ENCODE data around the gene PRSS56. TPM values are rescaled to one million over a fixed set of nuclear protein-coding genes. Genes with fewer than 3 reads are reported as not detected.

Gene PRSS56
- total RNA-seq, 1 donor from 2014 or later, result not detected

DNA sequence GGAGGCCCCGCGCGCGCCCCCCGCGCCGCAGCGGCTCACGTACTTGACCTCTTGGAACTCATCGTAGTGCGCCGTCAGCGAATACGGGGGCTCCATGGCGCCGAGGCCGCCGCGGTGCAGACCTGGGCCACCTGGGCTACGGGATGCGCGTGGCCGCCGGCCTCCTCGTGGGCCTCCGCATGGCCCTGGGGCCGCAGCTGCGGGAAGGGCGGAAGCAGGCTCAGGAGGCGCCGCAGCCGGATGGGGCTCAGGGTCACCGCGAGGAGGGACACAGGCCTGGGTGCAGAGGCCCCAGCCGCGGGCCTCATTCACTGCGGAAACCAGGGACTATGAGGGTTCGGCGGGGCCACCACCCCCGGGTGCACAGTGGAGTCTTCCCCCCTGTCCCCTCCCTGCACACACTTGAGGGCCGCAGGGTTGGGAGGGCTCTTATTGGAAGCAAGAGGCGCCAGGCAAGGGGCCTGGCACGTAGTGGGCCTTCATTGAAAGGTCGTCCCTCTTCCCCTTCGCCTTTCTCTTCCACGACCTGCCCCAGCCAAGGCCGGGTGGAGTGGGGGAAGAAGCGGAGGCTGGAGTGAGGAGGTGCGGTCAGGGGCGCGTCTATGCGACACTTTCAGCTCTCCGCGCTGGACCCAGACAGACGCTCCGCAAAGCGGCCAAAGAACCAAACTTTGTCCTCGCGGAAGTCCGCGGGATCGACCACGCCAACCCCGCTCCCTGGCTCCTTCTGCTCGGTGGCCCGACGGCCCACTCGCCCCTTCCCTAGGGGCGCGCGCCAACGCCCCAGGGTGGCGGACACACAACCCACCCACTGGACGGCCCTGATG, 33.4 kb upstream of the PRSS56 start:
- DNase-seq (ENCODE audit: low read depth), result no peak

DNA sequence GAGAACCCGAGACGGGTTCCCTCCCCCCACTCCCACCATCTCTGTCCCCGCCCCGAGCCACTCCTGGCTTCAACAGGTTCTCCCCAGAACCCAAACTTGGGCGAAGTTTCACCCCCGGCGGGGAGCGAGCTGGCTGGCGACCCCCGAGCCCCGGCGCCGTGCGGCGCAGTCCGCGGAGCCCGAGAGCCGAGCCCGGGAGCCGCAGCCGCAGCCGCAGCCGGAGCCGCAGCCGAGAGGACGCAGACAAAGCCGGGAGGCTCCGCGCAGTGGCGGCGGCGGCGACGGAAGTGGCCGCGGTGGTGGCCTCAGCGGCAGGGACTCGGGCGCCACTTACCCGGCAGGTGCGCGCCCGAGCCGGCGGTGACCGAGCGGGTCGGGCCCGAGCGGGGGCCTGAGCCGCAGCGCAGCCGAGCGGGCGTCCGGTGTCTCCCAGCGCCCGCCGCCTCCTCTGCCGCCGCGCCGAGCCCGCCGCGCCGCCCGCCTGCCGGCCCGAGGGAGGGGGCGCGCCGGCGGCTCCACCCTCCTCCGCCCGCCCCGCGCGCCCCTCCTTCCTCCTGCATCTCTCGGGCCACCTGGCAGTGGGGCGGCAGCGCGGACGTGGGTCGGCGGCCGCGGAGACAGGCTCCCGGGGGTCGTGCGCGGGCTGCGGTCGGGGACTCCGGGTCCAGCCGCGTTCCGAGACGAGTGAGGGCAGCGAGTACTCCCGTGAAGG, 32.6 kb upstream of the PRSS56 start, which contains the start of gene ECEL1:
TSS of gene ECEL1 (minus strand) at position 450 of the 712 bp plus-strand sequence. CDS start 1,181 bp downstream, outside the sequence.
- no peak for DNase-seq (ENCODE audit: low read depth)

DNA sequence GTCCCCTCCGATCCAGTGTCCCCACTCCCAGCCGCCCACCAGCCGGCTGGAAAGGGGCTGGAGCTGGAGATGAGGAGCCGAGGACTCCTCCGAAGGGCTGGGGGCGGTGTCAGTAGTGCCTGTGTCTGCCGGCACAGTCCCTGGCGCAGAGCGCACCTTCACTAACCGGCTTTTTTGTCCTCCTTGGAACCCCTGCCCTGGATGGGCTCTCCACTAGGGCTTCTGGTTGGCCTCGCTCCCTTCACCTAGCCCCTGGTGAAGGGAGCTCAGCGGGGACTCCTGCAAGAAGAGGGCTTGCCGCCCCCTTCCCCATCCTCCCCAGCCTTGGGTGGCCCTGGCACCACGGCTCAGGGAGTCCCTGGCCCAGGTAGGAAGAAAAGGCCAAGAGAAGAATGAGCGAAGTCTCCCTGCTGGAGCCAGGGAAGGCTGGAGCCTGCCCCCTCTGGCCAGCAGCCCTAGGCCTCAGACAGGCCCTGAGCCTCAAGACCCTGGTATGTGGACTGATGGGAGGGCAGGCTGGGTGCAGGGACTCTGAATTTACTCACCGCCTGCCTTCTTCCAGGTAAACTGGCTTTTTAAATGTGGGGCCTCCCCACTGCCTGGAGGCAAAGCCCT, 32.0 kb upstream of the PRSS56 start:
- no peak for DNase-seq (ENCODE audit: low read depth)

DNA sequence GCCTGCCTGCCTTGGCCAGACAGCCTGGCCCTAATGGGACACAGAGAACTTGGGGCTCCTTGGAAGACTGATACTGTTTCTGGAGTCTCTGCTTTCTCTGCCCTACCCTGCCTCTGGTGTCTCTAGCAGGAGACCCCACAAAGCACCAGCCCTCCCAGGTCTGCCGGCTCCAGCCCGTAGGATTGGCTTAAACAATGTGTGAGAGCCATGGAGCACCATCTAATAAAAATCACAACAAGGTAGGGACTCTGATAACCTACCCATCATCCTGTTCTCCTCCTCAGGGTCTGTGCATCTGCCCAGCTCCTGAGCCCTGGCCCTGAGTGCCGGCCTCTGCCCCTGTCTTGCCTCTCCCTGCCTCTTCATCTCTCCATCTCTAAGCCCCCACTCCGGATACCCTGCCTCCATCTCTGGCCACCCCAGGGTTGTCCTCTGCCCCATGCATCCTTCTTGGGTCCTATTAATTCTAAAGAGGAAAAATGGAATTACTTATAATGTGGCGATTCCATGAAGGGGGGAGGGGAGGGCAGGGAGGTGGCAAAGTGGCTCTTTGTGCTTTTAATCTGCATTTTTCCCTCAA, 31.4 kb upstream of the PRSS56 start:
- no peak for DNase-seq (ENCODE audit: low read depth)

DNA sequence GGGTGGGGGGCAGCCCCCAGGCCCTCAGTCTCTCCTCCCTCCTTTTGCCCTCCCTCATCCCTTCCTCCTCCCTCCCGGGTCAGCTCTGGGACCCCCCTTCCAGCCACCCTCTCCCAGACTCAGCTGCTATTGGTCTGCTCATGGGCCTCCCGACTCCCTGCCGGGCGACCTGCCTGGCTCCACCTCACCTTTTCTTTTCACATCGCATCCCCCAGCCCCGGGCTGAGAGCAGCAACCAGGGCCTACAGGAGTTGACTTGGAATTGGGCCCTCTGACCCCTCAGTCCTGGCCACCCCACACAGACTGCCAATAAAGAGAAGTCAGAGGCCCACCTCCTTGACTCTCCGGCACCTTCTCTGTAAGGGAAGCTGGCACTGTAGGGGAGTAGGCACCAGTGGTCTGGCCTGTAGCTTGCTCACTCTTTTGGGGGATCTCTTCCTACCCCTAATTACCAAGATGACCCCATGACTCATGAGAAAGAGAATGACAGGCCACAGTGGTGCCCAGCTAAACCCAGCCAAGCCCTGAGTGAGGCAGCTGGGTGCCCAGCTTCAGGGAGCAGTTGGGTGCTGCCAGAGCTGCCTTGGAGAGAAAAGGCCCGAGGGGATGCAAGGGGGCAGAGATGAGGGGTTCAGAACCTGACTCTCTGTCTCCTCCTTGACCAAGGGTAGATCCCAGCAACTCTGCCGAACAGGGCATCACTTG, 30.5 kb upstream of the PRSS56 start:
- DNase-seq (ENCODE audit: low read depth), result no peak

DNA sequence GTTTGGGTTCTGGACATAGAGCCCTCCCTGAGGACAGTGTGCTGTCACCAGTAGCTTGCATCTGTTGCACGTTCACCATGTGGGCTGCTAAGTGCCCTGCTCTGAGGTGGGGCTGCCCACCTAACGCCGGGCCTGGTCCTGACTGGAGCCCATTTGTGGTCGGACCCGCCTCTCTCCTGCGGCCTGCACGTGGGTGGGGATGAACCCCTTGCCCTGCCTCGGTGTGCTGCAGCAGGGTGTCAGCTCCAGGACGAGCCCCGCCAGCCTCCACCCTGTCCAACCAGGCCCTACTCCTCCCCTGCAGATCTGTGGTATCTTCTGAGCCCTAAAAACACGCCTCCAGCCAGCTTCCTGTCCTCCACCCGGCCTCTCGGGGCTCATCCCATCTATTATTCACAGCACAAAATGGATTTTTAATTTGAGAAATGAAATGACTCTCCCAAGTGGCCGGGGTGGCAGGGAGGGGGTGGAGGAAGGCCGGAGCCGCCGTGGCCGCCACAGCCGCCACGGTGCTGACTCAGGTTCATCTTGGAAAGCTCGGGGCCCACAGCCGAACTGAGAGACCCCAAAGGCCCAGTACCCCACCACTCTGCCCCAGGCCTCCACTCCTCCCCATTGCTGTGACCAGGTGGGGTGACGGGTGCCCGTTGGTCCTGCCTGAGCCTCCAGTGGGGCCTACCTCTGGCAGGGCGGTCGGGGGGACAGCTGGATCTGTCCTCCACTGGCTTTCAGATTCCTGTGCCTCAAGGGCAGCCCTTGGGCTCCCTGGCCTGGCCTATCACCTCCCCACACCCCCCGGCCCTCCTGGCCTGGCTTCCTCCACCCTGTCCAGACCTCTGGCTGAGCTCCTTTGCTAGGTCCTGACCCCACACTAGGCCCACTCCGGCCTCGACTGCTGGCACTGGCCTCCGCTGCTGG, 29.7 kb upstream of the PRSS56 start:
- DNase-seq (ENCODE audit: low read depth), result no peak

DNA sequence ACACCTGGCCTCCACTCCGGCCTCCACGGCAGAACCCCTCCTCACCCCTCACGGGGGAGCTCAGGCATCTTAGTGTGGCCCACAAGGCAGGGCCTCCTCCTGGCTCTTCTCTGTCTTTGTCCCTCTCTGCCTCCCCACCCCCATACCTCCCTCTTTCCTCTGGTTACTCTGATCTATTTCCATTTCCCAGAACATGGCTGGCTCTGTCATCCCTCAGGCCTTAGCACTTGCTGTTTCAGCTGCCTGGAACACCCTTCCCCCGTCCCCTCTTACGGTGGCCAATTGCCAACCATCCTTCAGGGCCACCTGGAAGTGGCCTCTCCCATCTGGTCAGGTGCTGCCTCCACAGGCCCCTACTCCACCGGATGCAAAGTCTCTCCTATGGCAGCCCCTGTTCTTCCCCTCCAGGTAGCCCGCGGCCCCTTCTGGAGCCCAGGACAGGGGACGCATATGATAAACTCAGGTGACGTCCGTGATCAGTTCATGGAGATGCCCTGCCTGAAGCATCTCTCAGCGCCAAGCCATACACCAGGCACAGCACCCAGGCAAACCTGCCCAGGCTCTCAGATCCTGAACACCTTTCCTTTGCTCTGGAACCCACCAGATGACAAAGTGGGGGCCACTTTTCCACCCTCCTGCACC, 28.9 kb upstream of the PRSS56 start:
- DNase-seq (ENCODE audit: low read depth), result no peak

DNA sequence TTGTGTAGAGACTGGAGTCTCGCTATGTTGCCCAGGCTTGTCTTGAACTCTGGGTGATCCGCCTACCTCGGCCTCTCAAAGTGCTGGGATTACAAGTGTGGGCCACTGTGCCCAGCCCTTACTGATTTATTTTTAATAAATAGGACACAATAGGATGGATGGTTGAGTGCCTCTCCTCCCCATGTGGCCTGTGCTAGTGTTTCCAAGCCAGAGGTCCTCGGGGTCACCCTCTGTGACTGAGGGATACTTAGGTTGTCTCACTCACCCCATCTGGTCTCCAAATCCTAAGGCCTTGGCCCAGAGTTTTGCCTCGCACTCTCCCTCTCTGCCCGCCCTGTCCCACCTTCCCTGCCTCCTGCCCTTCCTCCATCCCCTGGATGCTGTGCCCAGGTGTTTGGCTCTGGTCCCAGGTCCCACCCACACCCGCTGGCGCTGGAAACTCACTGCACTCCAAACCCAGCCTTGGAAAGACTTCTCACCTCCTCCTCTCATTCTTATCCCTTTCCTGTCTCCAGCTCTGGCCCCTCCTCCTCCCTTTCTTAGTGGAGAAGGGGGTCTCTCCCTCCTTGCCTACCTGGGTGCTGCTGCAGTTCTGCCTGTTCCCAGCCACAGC, 27.8 kb upstream of the PRSS56 start:
- DNase-seq (ENCODE audit: low read depth), result no peak

DNA sequence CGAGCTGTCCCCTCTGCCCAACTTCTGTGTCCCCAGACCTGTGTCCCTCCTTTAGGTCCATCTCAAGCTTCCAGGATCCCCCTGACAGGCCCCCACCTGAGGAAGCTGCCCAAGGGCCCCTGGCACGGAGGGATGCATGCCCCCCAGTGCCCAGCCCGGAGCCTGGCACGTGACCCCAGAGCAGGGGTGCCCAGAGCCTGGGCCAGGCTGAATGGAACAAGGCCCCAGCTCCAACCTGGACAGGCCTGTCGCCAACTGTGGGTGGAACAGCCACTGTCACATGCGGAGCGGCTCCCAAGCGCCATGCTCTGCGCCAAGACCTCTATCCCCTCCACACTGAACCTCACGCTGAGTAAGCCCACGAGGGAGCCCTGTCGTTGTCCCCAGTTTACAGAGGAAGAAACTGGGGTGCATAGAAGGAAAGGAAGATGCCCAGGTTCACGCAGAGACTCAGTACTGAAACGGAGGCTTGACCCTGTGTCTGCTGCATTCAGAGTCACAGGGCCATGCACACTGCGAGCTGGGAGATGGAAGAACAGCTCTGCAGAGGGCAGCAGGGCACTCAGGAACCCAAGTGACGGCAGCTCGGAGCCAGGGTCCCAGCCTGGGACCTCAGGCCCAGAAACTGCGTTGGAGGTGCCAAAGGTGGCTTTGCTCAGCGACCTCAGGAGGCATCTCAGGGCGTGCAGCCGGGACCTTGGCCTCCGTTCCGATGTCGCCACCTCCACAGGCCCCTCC, 27.1 kb upstream of the PRSS56 start:
- DNase-seq (ENCODE audit: low read depth), result no peak

DNA sequence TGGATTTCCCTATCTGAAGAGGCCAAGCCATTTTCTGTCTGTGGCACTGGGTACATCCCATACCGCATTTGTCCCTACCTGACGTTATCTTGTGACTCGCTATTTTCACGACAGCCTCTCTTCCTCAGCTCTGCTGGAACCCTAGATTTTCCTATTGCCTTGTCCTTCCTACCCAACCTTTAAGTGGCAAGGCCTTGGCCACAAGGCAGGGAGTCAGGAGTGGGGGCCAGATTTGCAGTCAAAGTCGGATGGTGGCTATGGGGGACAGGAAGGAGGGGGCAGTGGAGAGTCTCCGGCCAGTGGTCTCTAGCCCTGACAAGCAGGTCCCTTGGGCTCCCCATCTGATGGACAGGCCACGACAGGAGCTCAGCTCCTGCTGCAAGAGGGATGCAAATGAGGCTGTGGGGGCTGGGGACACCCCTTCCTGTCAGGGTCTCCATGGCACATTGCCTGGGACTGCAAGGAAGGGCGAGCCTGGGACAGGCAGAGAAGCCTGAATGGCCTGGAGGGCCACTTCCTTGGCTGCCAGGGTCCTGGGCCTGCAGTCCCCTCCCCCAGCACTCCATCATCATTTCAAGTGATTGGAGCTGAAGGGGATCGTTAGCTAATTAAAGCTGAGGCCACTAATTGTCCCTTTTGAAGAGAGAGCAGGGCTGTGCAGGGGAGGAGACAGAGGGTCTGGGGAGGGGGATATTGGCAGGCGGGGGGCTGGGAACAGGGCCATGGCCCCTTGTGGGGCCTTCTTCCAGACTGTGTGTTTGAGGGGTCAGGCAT, 26.3 kb upstream of the PRSS56 start:
- DNase-seq (ENCODE audit: low read depth), result no peak

DNA sequence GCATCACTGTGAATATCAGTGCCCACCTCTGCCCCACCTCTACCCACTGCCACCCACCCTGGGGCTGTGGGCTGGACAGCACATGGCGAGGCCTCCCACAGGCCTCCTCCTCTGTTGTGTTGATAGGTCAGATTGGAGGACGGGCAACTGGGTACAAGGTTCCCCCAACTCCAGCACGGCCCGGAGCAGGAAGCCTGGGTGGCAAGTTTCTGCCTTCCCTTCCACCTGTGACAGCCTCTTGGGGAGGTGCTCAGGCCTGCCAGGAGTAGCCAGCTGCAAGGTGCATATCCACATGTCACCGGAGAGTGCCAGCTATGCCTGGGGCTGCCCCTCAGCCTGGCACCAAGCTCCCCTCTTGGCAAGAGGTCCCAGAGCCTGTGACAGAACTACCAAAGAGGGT, 25.6 kb upstream of the PRSS56 start:
- no peak for DNase-seq (ENCODE audit: low read depth)

DNA sequence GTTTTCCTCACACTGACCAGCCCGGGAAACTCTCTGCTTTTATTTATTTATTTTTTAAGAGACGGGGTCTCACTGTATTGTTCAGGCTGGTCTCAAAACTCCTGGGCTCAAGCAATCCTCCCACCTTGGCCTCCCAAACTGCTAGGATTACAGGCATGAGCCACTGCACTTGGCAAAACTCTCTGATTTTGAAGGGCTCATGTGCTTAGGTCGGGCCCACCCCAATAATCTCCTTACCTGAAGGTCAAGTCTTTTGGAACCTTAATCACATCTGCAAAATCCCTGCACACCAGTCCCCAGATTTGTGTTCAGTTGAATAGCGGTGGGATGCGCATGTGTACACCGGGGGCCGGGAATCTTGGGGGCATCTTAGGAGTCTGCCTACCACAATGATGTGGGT, 24.9 kb upstream of the PRSS56 start:
- DNase-seq (ENCODE audit: low read depth), result no peak

DNA sequence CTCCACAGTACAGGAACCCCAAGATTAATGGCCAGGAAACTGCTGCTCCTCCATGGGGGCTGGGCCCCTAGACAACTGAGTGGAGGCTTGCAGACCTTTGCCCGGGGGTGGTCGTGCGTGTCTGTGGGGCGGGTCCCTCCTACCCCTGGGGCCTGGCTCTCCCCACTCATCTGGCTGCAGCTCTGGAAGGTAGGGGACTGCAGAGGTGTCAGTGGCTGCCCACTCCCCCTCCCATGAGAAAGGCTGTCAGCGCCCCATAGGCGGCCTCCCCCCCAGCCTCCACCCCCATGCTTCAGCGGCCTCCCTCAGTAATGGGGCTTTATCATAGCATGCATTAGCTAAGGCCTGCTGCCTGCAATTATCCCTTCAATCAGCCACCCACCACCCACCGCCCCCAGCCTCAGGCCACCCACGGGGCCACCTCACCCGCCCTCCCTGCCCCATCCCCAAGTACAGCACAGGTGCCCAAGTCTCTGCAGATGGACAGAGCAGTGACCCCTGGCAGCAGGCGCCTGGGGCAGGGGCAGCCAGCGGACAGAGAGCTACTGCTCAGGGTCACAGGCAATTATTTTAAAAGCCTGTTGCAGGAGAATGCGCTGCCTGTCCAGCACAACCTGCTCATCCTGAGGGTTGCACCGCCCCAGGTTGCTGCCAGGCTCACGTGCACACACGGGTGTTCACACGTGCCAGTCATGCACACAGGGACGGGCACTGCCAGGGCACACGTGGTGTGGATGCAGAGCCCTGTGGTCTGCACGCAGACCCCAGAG, 23.5 kb upstream of the PRSS56 start:
- DNase-seq (ENCODE audit: low read depth), result no peak

DNA sequence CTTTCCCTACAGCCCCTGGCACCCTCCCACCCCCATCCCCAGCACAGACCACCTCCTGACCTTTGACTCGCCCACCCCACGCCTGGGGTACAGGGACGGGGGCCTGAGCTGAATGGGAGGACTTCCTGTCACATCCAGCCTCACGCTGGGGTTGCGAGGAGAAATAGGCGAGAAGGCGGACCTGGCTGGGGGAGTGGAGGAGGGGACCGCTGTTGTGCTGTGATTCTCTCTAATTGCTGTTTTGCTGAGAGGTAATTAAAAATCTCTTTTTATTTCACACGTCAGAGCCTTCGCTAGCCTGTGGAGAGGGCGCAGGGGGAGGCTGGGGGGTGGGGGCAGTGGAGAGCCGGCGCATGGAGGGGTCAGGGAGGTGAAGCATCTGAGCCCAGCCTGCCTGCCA, 22.8 kb upstream of the PRSS56 start:
- no peak for DNase-seq (ENCODE audit: low read depth)

DNA sequence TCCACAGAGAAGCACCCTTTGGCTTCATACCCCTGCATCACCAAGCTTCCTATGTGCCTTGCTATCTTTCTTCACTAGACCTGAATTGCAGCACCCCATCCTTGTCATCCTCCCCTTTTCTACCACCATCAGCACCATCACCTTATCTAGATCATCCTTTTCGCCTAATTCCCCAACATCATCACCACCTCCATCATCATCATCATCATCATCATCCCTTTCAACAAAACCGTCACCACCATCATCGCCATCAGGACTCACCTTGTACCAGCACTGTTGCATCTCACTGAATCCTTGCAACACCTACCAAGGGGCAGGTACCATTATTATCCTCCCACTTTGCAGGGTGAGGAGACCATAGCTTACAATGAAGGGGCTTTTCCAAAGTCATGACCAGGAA, 21.7 kb upstream of the PRSS56 start:
- DNase-seq (ENCODE audit: low read depth), result no peak

DNA sequence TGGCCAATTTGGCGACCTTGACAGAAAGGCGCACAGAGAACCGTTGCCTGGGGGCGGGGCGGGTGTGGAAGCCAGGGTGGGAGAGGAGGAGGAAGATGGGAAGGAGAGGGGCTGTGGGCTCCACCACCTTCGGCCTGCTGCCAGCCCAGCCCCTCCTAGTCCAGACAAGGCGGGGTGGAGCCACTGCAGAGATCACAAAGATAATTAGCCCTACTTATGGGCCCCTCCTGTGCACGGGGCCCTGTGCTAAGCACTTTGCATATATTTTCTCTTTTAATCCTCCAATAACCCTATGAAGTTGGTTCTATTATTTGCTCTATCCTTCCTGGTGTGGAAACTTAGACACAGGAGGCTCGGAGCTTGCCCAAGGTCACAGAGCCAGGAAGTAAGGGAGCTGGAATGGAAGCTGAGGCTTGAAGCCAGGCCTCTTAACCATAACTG, 18.8 kb upstream of the PRSS56 start:
- no peak for DNase-seq (ENCODE audit: low read depth)

DNA sequence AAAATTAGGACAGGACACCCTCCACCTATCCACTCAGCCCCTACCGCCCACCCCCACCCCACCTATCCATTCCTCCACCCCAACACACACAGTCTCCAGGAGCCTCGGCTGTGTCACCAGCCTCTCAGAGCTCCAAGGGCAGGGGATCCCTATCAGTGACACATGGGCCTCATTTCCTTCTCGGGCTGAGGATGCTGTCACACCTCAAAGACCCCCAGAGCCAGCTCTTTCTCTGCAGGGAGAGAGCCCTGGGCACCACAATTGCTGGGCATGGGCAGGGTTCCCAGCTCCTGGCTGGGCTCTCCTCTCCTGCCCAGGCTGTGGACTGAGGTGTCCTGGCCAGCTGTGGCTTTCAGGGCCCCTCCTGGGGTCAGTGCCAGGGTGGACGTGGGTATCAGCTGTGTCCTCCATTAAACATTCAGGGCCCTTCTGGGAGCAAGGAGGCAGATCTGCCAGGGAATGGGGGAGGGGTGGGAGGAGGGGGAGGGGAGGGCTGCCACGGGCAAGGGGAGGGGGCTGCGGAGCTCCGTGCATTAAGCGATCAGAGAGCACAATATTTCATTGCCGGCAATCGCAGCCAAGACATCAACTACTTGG, 18.3 kb upstream of the PRSS56 start:
- DNase-seq (ENCODE audit: low read depth), result no peak
